Liver (tissue), 3 donors: Measurements from ENCODE around the gene MAPKBP1.

Experiments used
- GABPA ChIP-seq, 2 donors: IDR thresholded peaks in 1 of 2; conservative IDR thresholded peaks in 1 of 2; 2 replicates each; pipeline ENCODE4 v1.6.1; 2016; ENCODE audit warnings: antibody characterized with exemption in 2 of 2, mild to moderate bottlenecking in 1 of 2, moderate library complexity in 1 of 2
- TAF1 ChIP-seq: conservative IDR thresholded peaks from 2 replicates; pipeline ENCODE4 v1.6.1; 2016; ENCODE audit warnings: antibody characterized with exemption, mild to moderate bottlenecking
- TF ChIP-seq, protein P1 (sequence below): fragments of 150-350 bp; IDR thresholded peaks from 2 replicates; pipeline ENCODE4 v1.5.1; 2017; ENCODE audit warnings: improper control_type of control experiment, low read depth, low read length; ENCODE audit not compliant: missing input control
- TF ChIP-seq, protein P2 (sequence below): IDR thresholded peaks from 2 replicates; pipeline ENCODE4 v1.6.1; 2016; ENCODE audit warnings: antibody characterized with exemption
- donor health status: healthy.
- donor health status: healthy.

DNA sequence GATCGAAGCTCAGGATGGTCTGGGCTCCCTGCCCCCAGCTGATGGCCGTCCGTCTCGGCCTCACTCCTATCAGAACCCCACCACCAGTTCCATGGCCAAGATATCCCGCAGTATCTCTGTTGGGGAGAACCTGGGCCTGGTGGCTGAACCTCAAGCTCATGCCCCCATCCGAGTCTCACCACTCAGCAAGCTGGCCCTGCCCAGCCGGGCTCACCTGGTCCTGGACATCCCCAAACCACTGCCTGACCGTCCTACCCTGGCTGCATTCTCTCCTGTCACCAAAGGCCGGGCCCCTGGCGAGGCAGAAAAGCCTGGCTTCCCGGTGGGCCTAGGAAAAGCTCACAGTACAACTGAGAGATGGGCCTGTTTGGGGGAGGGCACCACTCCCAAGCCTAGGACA, 49.2 kb downstream of the MAPKBP1 start:
- TF ChIP-seq, protein P1, sequence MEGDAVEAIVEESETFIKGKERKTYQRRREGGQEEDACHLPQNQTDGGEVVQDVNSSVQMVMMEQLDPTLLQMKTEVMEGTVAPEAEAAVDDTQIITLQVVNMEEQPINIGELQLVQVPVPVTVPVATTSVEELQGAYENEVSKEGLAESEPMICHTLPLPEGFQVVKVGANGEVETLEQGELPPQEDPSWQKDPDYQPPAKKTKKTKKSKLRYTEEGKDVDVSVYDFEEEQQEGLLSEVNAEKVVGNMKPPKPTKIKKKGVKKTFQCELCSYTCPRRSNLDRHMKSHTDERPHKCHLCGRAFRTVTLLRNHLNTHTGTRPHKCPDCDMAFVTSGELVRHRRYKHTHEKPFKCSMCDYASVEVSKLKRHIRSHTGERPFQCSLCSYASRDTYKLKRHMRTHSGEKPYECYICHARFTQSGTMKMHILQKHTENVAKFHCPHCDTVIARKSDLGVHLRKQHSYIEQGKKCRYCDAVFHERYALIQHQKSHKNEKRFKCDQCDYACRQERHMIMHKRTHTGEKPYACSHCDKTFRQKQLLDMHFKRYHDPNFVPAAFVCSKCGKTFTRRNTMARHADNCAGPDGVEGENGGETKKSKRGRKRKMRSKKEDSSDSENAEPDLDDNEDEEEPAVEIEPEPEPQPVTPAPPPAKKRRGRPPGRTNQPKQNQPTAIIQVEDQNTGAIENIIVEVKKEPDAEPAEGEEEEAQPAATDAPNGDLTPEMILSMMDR, result no peak
- TF ChIP-seq, protein P2, sequence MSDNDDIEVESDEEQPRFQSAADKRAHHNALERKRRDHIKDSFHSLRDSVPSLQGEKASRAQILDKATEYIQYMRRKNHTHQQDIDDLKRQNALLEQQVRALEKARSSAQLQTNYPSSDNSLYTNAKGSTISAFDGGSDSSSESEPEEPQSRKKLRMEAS, result no peak
- TF ChIP-seq GABPA (IDR thresholded peaks at IDR 0.05 in 1 of 2, conservative IDR thresholded peaks at IDR 0.05 in 1 of 2) (no peak), TAF1 (no peak)
